ENCODE data around the gene INPP5F.

INPP5F gene

DNA sequence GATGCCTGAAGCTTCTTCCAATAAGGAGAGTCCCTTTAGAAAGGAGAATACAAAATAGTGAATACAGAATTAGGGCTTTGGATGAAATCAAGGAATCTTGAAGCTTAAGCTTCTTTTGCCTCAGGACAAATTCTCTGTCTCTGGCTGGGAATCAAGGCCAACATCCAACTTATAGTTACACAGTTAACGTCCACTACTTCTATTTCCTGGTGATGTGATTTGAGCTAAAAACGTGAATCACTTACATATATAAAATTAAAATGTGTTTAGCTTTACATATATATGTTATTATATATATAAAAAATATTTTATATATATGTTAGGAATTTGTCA, 11.4 kb upstream of the INPP5F start:
- no peak overlapping the region for H3K9ac ChIP-seq (ENCODE audit: low read length)
- H3K27me3 ChIP-seq (ENCODE audit: control insufficient read depth, insufficient read depth, low read length): no peaks in the 10 kb centered on the region
- H3K27ac ChIP-seq (ENCODE audit: low read depth, low read length): no peak overlapping the region
- H3K4me3 ChIP-seq (ENCODE audit: low read length): no peak overlapping the region
- no peaks in the 10 kb centered on the region for H3K36me3 ChIP-seq (ENCODE audit: control insufficient read depth, insufficient read depth, low read length)
- H3K4me1 ChIP-seq (ENCODE audit: control insufficient read depth, insufficient read depth, low read length): no peaks in the 10 kb centered on the region

- H3K27me3 ChIP-seq (ENCODE audit: control insufficient read depth, insufficient read depth, low read length): no peaks in the 10 kb centered on the region
- no peak overlapping the region for H3K4me3 ChIP-seq (ENCODE audit: low read length)
- no peaks in the 10 kb centered on the region for H3K4me1 ChIP-seq (ENCODE audit: control insufficient read depth, insufficient read depth, low read length)
- H3K36me3 ChIP-seq (ENCODE audit: control insufficient read depth, insufficient read depth, low read length): no peaks in the 10 kb centered on the region
- no peak overlapping the region for H3K9ac ChIP-seq (ENCODE audit: low read length)
- H3K27ac ChIP-seq (ENCODE audit: low read depth, low read length): no peak overlapping the region
Observed at GRCh38 chr10:119715628-119716505, 10.0 kb upstream of the INPP5F start.

DNA sequence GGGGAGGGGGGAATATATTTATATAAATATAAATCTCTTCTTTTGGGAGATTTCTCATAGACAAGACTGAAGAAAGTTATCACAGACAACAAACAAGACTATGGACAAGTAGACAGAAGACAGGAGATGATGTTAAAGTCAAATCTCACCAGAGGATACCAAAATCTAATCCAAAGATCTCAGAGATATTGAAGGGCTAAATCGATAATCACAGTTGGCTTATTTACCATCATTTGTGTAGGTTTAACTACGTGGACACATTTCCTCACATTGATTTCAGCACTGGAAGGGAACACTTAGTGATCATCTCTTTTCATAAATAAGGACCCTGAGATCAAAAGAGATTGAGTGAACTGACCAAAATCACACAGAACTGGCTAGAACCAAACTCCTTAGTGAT, 2.7 kb upstream of the INPP5F start:
- H3K4me1 ChIP-seq (ENCODE audit: control insufficient read depth, insufficient read depth, low read length): peaks cover 6% of the 10 kb centered on the region
- H3K4me3 ChIP-seq (ENCODE audit: low read length): no peak overlapping the region
- H3K27ac ChIP-seq (ENCODE audit: low read depth, low read length): no peak overlapping the region
- H3K27me3 ChIP-seq (ENCODE audit: control insufficient read depth, insufficient read depth, low read length): no peaks in the 10 kb centered on the region
- H3K36me3 ChIP-seq (ENCODE audit: control insufficient read depth, insufficient read depth, low read length): no peaks in the 10 kb centered on the region
- no peak overlapping the region for H3K9ac ChIP-seq (ENCODE audit: low read length)

- no peaks in the 10 kb centered on the region for H3K27me3 ChIP-seq (ENCODE audit: control insufficient read depth, insufficient read depth, low read length)
- peaks cover 7% of the 10 kb centered on the region for H3K4me1 ChIP-seq (ENCODE audit: control insufficient read depth, insufficient read depth, low read length)
- no peak overlapping the region for H3K27ac ChIP-seq (ENCODE audit: low read depth, low read length)
- no peaks in the 10 kb centered on the region for H3K36me3 ChIP-seq (ENCODE audit: control insufficient read depth, insufficient read depth, low read length)
- no peak overlapping the region for H3K4me3 ChIP-seq (ENCODE audit: low read length)
- H3K9ac ChIP-seq (ENCODE audit: low read length): no peak overlapping the region
Observed at GRCh38 chr10:119723624-119724023, 2.2 kb upstream of the INPP5F start.

DNA sequence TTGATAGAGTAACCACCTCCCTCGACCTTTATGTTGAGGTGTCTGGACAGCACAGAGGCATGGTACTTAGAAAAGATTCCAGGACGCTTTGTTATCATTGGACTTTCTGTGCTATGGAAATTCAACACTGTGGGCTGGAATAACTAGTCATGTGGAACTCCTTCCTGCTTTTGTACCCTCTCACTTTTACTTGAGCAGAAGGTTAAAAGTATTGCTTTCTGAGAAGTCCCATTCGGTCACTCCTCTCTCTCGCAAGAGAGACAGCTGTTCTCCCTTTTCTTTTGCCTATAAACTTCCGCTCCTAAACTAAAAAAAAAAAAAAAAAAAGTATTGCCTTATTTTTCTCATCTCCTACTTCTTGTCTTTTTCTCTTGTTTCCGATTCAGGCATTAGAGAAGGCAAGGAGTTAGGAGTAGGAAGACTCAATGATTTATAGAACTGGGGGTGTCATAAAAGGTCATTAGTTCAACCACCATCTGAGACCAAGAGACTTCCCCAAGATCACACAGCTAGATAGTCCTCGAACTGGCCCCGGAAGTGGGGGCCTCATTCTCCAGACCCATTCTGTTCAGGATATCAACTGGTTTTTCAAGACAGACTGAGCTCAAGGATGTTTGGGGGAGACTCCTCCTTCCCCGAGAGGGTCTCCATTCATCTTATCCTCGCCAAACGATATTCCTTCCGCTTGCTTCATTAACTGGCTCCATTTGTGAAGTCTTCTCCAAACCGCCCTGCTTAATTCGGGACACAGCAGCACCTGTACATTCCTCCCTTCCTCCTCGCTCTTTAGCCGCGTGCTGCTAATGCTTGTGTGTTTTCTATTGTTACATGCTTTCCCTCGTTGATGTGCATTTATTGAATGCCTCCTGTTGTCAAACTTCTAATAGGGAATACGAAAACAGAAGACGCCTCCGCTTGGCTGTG, 995 bp upstream of the INPP5F start:
- Histone ChIP-seq H3K36me3 (ENCODE audit: control insufficient read depth, insufficient read depth, low read length) (no peaks in the 10 kb centered on the region), H3K9ac (ENCODE audit: low read length) (peak overlapping the region; percentile 73), H3K27me3 (ENCODE audit: control insufficient read depth, insufficient read depth, low read length) (no peaks in the 10 kb centered on the region), H3K27ac (ENCODE audit: low read depth, low read length) (peak overlapping the region; percentile 93), H3K4me1 (ENCODE audit: control insufficient read depth, insufficient read depth, low read length) (peaks cover 9% of the 10 kb centered on the region), H3K4me3 (ENCODE audit: low read length) (peak overlapping the region; percentile 91)

DNA sequence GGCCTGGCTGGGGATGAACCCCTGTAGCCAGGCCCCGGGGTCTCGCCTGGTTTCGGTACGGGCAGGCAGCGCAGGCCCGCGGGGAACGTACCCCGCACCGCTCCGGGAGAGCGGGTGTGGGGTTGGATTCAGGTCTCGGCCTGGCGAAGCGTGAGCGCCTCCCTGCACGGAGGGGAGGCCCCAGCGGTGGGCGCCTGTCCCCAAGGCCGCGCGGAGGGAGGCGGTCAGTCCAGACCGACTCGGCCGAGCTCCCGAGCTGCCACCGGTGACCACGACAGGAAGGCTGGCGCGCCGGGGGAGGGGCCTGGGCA, 378 bp upstream of the INPP5F start:
- peak overlapping the region; percentile 91 for H3K4me3 ChIP-seq (ENCODE audit: low read length)
- H3K27ac ChIP-seq (ENCODE audit: low read depth, low read length): peak overlapping the region; percentile 93
- no peaks in the 10 kb centered on the region for H3K27me3 ChIP-seq (ENCODE audit: control insufficient read depth, insufficient read depth, low read length)
- H3K36me3 ChIP-seq (ENCODE audit: control insufficient read depth, insufficient read depth, low read length): no peaks in the 10 kb centered on the region
- peaks cover 9% of the 10 kb centered on the region for H3K4me1 ChIP-seq (ENCODE audit: control insufficient read depth, insufficient read depth, low read length)
- peak overlapping the region; percentile 73 for H3K9ac ChIP-seq (ENCODE audit: low read length)

DNA sequence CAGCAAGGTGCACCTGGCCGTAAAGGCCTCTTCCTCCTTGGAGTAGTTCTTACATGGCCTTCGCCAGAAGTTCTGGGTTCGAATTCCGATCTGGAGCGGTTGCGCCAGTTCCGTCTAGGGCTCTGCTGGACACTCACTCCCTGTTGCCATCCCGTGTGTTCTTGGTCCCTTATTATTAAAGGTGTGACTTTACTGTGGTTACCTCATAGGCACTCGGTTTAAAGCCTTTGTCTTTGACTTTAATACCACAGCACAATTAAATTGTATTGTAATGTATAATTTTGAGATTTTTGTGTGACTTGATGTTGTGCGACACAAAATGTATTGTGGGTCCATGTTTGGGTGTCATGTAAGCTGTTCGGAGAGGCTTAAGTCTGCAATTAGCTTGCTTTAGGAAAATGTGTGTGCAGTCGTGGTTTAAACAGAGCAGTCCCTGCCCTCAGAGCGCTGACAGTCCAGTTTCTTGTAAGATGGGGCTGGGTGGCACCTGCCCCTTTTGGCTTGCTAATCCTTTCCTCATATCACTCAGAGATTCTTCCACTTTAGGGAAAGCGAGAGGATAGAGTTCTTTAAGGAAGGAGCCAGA, 919 bp downstream of the INPP5F start:
- H3K27ac ChIP-seq (ENCODE audit: low read depth, low read length): peak overlapping the region; percentile 79

DNA sequence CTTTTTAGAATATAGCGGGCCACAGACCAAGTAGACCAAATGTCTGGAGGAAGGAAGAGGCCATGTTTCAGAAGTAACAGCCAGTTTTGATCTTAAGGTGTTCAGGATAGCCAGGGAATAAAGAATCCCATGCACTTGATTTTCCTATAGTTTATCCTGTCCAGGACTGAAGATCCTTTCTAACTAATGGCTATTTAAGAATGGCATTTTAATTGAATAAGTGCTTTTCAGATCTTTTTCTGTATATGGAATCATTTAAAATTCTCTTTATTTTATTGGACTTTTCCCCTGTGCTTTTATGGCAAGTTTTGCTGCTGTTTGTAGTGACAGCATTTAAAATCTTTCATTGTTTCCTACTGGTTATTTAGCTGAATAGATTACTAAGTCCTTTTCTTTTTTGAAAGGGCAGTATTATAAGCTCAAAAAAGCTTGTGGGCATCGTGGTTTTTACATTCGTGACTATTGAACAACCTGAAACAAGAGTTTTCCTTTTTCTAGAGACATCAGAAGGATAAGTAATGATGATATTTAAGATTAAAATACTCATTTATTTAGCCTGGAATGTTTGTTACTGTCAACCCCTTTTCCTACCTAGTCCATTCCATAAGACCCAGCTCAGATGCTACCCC, 2.4 kb downstream of the INPP5F start:
- Histone ChIP-seq H3K27me3 (ENCODE audit: control insufficient read depth, insufficient read depth, low read length) (no peaks in the 10 kb centered on the region), H3K27ac (ENCODE audit: low read depth, low read length) (peak overlapping the region; percentile 50), H3K4me3 (ENCODE audit: low read length) (no peak overlapping the region), H3K9ac (ENCODE audit: low read length) (no peak overlapping the region), H3K36me3 (ENCODE audit: control insufficient read depth, insufficient read depth, low read length) (no peaks in the 10 kb centered on the region), H3K4me1 (ENCODE audit: control insufficient read depth, insufficient read depth, low read length) (peaks cover 9% of the 10 kb centered on the region)

More for the DNA sequence above, 919 bp downstream of the INPP5F start:
- Histone ChIP-seq H3K4me1 (ENCODE audit: control insufficient read depth, insufficient read depth, low read length) (peaks cover 9% of the 10 kb centered on the region), H3K36me3 (ENCODE audit: control insufficient read depth, insufficient read depth, low read length) (no peaks in the 10 kb centered on the region), H3K4me3 (ENCODE audit: low read length) (peak overlapping the region; percentile 82), H3K27me3 (ENCODE audit: control insufficient read depth, insufficient read depth, low read length) (no peaks in the 10 kb centered on the region), H3K9ac (ENCODE audit: low read length) (peak overlapping the region; percentile 45)

GRCh38 chr10:119734396-119735332, 8.8 kb downstream of the INPP5F start:
- Histone ChIP-seq H3K4me3 (ENCODE audit: low read length) (no peak overlapping the region), H3K27me3 (ENCODE audit: control insufficient read depth, insufficient read depth, low read length) (no peaks in the 10 kb centered on the region), H3K27ac (ENCODE audit: low read depth, low read length) (no peak overlapping the region), H3K9ac (ENCODE audit: low read length) (no peak overlapping the region), H3K4me1 (ENCODE audit: control insufficient read depth, insufficient read depth, low read length) (peaks cover 9% of the 10 kb centered on the region), H3K36me3 (ENCODE audit: control insufficient read depth, insufficient read depth, low read length) (no peaks in the 10 kb centered on the region)

- Histone ChIP-seq H3K36me3 (ENCODE audit: control insufficient read depth, insufficient read depth, low read length) (no peaks in the 10 kb centered on the region), H3K27me3 (ENCODE audit: control insufficient read depth, insufficient read depth, low read length) (no peaks in the 10 kb centered on the region), H3K4me3 (ENCODE audit: low read length) (no peak overlapping the region), H3K4me1 (ENCODE audit: control insufficient read depth, insufficient read depth, low read length) (peaks cover 9% of the 10 kb centered on the region), H3K27ac (ENCODE audit: low read depth, low read length) (no peak overlapping the region), H3K9ac (ENCODE audit: low read length) (no peak overlapping the region)
Observed at GRCh38 chr10:119735451-119735850, 9.6 kb downstream of the INPP5F start.

DNA sequence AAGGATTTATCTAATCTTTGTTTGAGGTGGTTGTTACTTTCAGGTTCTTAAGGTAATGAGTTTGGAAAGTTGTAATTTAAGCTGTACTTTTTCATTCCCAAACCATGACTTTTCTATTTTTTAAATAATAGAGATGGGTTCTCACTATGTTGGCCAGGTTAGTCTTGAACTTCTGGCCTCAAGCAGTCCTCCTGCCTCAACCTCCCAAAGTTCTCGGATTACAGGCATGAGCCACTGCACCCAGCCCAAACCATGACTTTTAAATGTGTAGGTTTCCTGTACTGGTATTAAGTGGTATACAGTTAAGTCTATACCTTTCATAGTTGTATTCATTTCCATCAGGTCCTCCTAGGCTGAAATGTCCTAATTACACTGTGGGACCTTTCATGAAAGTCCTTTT, 10.4 kb downstream of the INPP5F start:
- no peak overlapping the region for H3K27ac ChIP-seq (ENCODE audit: low read depth, low read length)
- peaks cover 9% of the 10 kb centered on the region for H3K4me1 ChIP-seq (ENCODE audit: control insufficient read depth, insufficient read depth, low read length)

More for the DNA sequence above, 10.4 kb downstream of the INPP5F start:
- H3K27me3 ChIP-seq (ENCODE audit: control insufficient read depth, insufficient read depth, low read length): no peaks in the 10 kb centered on the region
- H3K36me3 ChIP-seq (ENCODE audit: control insufficient read depth, insufficient read depth, low read length): no peaks in the 10 kb centered on the region
- H3K9ac ChIP-seq (ENCODE audit: low read length): no peak overlapping the region
- H3K4me3 ChIP-seq (ENCODE audit: low read length): no peak overlapping the region

All from rectal smooth muscle tissue (tissue), 1 donor.